ENCODE measurements around the gene KRT81.
"Not testable (repeated sequence)": the region's sequence is repeated elsewhere in the genome, so short reads cannot be mapped to it uniquely, and the experiment has no call there.

Gene KRT81

GRCh38 chr12:52252175-52252615 lies 39.1 kb downstream of the KRT81 start:
- not testable (repeated sequence) for DNase-seq

- DNase-seq: no peak
Measured at GRCh38 chr12:52251367-52252051, 39.8 kb downstream of the KRT81 start.

- no peak for DNase-seq
Measured at GRCh38 chr12:52250048-52250990, 41.0 kb downstream of the KRT81 start.

- no peak for DNase-seq
Measured at GRCh38 chr12:52249511-52250047, 41.8 kb downstream of the KRT81 start.

- DNase-seq: no peak
Measured at GRCh38 chr12:52248541-52249461, 42.5 kb downstream of the KRT81 start.

GRCh38 chr12:52247622-52248540 lies 43.5 kb downstream of the KRT81 start:
- no peak for DNase-seq

- DNase-seq: no peak
Measured at GRCh38 chr12:52246720-52247621, 44.4 kb downstream of the KRT81 start.

- DNase-seq: no peak
Measured at GRCh38 chr12:52245962-52246569, 45.3 kb downstream of the KRT81 start.

GRCh38 chr12:52245259-52245961 lies 45.9 kb downstream of the KRT81 start:
- no peak for DNase-seq

- no peak for DNase-seq
Measured at GRCh38 chr12:52244615-52244994, 46.7 kb downstream of the KRT81 start.

GRCh38 chr12:52243856-52244614 lies 47.3 kb downstream of the KRT81 start:
- peak; percentile 62 for DNase-seq

- DNase-seq: no peak
Measured at GRCh38 chr12:52243259-52243855, 48.0 kb downstream of the KRT81 start.

- DNase-seq: no peak
Measured at GRCh38 chr12:52242442-52243258, 48.7 kb downstream of the KRT81 start.

- no peak for DNase-seq
Measured at GRCh38 chr12:52241205-52241842, 50.0 kb downstream of the KRT81 start.

GRCh38 chr12:52240247-52240646 lies 51.1 kb downstream of the KRT81 start:
- not testable (repeated sequence) for DNase-seq

- DNase-seq: no peak
Measured at GRCh38 chr12:52239767-52240166, 51.6 kb downstream of the KRT81 start.
